DMS153 treated with DMSO at 0.1 percent for 48 hours (cell line): ENCODE data around the gene ENHO.
"Not testable (repeated sequence)": the region's sequence is repeated elsewhere in the genome, so short reads cannot be mapped to it uniquely, and the experiment has no call there.

Experiments
- DNase-seq: peaks from one replicate; lab custom pipeline; 2025; ENCODE audit not compliant: unreplicated experiment; lab: John Stamatoyannopoulos, UW

The ENHO gene

GRCh38 chr9:34482746-34483145 is 40.0 kb downstream of the ENHO start:
- DNase-seq: not testable (repeated sequence)

DNA sequence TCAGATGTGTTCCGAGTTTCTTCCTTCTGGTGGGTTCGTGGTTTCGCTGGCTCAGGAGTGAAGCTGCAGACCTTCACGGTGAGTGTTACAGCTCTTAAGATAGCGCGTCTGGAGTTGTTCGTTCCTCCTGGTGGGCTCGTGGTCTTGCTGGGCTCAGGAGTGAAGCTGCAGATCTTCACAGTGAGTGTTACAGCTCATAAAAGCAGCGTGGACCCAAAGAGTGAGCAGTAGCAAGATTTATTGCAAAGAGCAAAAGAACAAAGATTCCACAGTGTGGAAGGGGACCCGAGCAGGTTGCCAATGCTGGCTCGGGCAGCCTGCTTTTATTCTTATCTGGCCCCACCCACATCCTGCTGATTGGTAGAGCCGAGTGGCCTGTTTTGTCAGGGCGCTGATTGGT is 41.2 kb downstream of the ENHO start:
- not testable (repeated sequence) for DNase-seq

DNA sequence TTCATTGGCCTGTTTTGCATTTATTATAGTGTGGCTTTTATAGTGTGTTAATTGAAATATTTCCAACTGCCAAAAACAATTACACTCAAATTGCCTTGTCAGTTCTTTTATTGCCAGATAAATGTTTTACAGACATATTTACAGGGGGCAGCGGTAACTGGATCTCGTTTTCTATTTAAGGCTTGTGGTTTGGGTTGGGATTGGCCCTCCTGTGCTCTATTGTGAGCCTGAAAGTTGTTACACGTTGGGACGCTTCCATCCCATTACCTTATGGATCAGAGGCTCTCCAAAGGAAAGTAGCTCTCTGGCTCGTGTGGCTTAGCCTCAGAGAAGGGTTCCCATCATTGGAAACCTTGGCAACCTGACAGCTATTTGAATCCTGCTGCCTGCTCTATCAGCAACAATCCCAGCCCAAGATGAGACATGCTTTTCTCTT is 43.3 kb downstream of the ENHO start:
- no peak for DNase-seq

- DNase-seq: no peak
Observed at GRCh38 chr9:34477541-34477940, 45.2 kb downstream of the ENHO start.

GRCh38 chr9:34475097-34475496 is 47.7 kb downstream of the ENHO start:
- no peak for DNase-seq
